Hepatocyte (in vitro differentiated cells): Measurements from ENCODE around the gene DHCR24. TPM values are rescaled to one million over a fixed set of nuclear protein-coding genes. Genes with fewer than 3 reads are reported as not detected.

Experiments used
- DNase-seq: peaks from one replicate; pipeline ENCODE4 v3.0.0-alpha.2; 2016; ENCODE audit warnings: low spot score
- H2AFZ ChIP-seq: fragments of 200-600 bp; sonication (generic); 2 replicates; pipeline ENCODE4 v1.6.0; 2016; ENCODE audit warnings: antibody characterized with exemption, mild to moderate bottlenecking
- H3K27ac ChIP-seq: fragments of 200-600 bp; sonication (generic); 2 replicates; pipeline ENCODE4 v1.5.1; 2016; ENCODE audit warnings: mild to moderate bottlenecking
- H3K27me3 ChIP-seq: fragments of 200-600 bp; sonication (generic); 2 replicates; pipeline ENCODE4 v1.6.1; 2016
- H3K36me3 ChIP-seq: fragments of 200-600 bp; sonication (generic); replicated peaks from 2 replicates; pipeline ENCODE4 v1.5.1; 2016; ENCODE audit warnings: low read depth; ENCODE audit not compliant: insufficient read depth
- H3K4me1 ChIP-seq: fragments of 200-600 bp; sonication (generic); 2 replicates; pipeline ENCODE4 v1.5.1; 2016; ENCODE audit warnings: mild to moderate bottlenecking, moderate library complexity; ENCODE audit not compliant: insufficient read depth
- H3K4me2 ChIP-seq: fragments of 200-600 bp; sonication (generic); 2 replicates; pipeline ENCODE4 v1.6.0; 2016
- H3K4me3 ChIP-seq: fragments of 200-600 bp; sonication (generic); 2 replicates; pipeline ENCODE4 v1.5.1; 2016; ENCODE audit warnings: mild to moderate bottlenecking
- H3K79me2 ChIP-seq: fragments of 200-600 bp; sonication (generic); 2 replicates; pipeline ENCODE4 v1.6.0; 2017; ENCODE audit warnings: mild to moderate bottlenecking
- H3K9me2 ChIP-seq: fragments of 200-600 bp; sonication (generic); replicated peaks from 2 replicates; pipeline ENCODE4 v1.6.0; 2017; ENCODE audit warnings: mild to moderate bottlenecking; ENCODE audit not compliant: insufficient read depth
- H3K9me3 ChIP-seq: fragments of 200-600 bp; sonication (generic); 2 replicates; pipeline ENCODE4 v1.5.1; 2016; ENCODE audit warnings: low read depth, mild to moderate bottlenecking
- H4K20me1 ChIP-seq: fragments of 200-600 bp; sonication (generic); 2 replicates; pipeline ENCODE4 v1.6.0; 2016; ENCODE audit warnings: mild to moderate bottlenecking; ENCODE audit not compliant: insufficient read depth, poor library complexity, severe bottlenecking
- CTCF ChIP-seq: fragments of 200-600 bp; sonication (generic); IDR thresholded peaks from 2 replicates; pipeline ENCODE4 v1.5.1; 2016; ENCODE audit warnings: antibody characterized with exemption, mild to moderate bottlenecking; ENCODE audit not compliant: poor library complexity
- EZH2 ChIP-seq: fragments of 200-600 bp; sonication (generic); IDR thresholded peaks from 2 replicates; pipeline ENCODE4 v1.6.1; 2016; ENCODE audit warnings: antibody characterized with exemption, mild to moderate bottlenecking, borderline replicate concordance
- EZH2phosphoT487 ChIP-seq: fragments of 200-600 bp; sonication (generic); IDR thresholded peaks from one replicate; pipeline ENCODE4 v1.6.1; 2018; ENCODE audit warnings: antibody characterized with exemption, mild to moderate bottlenecking, low read depth, moderate library complexity; ENCODE audit not compliant: unreplicated experiment, severe bottlenecking
- WGBS: methylation state at CpG from one replicate; pipeline ENCODE4 v1.1.6; 2016; ENCODE audit warnings: low lambda C conversion rate; ENCODE audit errors: missing lambda C conversion rate; 5-methylcytosine and 5-hydroxymethylcytosine counted together
- polyA plus RNA-seq: library from polyadenylated mRNA; unstranded; fragments of >200 nt; fragmentation: Nextera tagmentation; extraction: Ambion mirVana; gene quantifications from 2 replicates; pipeline ENCODE4 v1.2.1, GENCODE V29; 2016
- total RNA-seq: library from RNA; depleted of rRNA; stranded (reverse); fragments of >200 nt; gene quantifications from 2 replicates; pipeline ENCODE4 v1.2.3, GENCODE V29; 2014

Gene DHCR24
- total and polyA plus RNA-seq, 2 experiments from 2014 or later: 282 to 318 TPM

DNA sequence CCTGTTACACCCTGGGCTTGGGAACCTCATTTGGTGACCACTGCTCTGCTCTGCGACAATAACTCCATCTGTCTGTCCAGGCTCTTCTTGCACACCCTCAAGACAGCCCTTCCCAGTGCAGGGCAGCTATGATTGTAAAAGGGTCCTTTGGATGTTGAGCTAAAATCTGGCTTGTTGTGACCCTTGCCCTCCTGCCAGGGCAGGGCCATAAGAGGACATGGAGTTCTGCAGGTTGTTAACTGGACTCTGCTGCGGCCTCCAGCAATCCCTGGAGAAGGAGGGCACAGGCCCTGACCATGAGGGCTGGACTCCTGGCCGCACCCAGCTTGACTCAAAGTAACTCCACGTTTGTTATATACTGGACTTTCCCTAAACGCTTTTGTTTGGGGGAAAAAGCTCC is 41.2 kb downstream of the DHCR24 start:
- Histone ChIP-seq H3K27ac (no peak overlapping the region), H3K79me2 (no peaks in the 10 kb centered on the region), H3K9me3 (no peaks in the 10 kb centered on the region), H3K4me2 (no peak overlapping the region), H3K9me2 (no peaks in the 10 kb centered on the region), H3K36me3 (no peaks in the 10 kb centered on the region), H3K27me3 (no peaks in the 10 kb centered on the region), H2AFZ (no peak overlapping the region), H3K4me3 (no peak overlapping the region), H3K4me1 (no peaks in the 10 kb centered on the region), H4K20me1 (no peaks in the 10 kb centered on the region)
- WGBS: 88% methylated on average over 5 of the region's 5 CpGs
- TF ChIP-seq EZH2 (no peak), CTCF (no peak), EZH2phosphoT487 (no peak)
- no peak for DNase-seq

DNA sequence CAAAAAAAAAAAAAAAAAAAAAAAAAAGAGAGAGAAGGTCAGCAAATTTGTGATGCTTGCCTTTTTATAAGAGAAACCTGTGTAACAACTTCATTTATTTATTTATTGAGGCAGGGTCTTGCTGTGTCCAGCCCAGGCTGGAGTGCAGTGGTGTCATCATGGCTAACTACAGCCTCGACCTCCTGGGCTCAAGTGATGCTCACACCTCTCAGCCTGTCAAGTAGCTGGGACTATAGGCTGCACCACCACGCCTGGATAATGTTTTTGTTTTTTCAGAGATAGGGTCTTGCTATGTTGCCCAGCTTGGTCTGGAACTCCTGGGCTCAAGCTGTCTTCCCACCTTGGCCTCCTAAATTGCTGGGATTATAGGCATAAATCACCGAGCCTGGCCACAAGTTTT is 42.4 kb downstream of the DHCR24 start:
- Histone ChIP-seq H3K27me3 (no peaks in the 10 kb centered on the region), H3K9me3 (no peaks in the 10 kb centered on the region), H3K9me2 (no peaks in the 10 kb centered on the region), H3K79me2 (no peaks in the 10 kb centered on the region), H3K4me3 (no peak overlapping the region), H2AFZ (no peak overlapping the region), H3K4me2 (no peak overlapping the region), H3K4me1 (no peaks in the 10 kb centered on the region), H3K36me3 (no peaks in the 10 kb centered on the region), H4K20me1 (no peaks in the 10 kb centered on the region), H3K27ac (no peak overlapping the region)
- WGBS: 83% methylated on average over 3 of the region's 3 CpGs
- no peak for DNase-seq
- TF ChIP-seq CTCF (no peak), EZH2 (no peak), EZH2phosphoT487 (no peak)

DNA sequence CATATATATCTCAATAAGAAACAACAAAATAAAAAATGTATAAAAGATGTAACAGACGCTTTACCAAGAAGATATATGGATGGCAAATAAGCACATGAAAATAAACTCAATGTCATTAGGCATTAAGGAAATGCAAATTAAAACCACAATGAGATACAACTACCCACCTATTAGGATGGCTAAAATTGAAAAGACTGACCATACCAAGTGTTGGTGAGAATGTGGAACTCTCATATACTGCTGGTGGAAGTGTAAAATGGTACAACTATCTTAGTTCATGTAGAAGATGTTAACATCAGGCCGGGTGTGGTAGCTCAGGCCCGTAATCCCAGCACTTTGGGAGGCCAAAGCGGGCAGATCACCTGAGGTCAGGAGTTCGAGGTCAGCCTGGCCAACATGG is 43.5 kb downstream of the DHCR24 start:
- H3K4me1 ChIP-seq: no peaks in the 10 kb centered on the region
- 86% methylated on average over 5 of the region's 5 CpGs for WGBS
- no peaks in the 10 kb centered on the region for H4K20me1 ChIP-seq
- no peaks in the 10 kb centered on the region for H3K27me3 ChIP-seq
- H2AFZ ChIP-seq: no peak overlapping the region
- H3K9me2 ChIP-seq: no peaks in the 10 kb centered on the region
- DNase-seq: no peak
- H3K36me3 ChIP-seq: no peaks in the 10 kb centered on the region
- no peaks in the 10 kb centered on the region for H3K79me2 ChIP-seq
- no peak overlapping the region for H3K27ac ChIP-seq
- H3K9me3 ChIP-seq: no peaks in the 10 kb centered on the region
- no peak overlapping the region for H3K4me3 ChIP-seq
- TF ChIP-seq CTCF: no peak
- TF ChIP-seq EZH2phosphoT487: no peak
- TF ChIP-seq EZH2: no peak
- H3K4me2 ChIP-seq: no peak overlapping the region

DNA sequence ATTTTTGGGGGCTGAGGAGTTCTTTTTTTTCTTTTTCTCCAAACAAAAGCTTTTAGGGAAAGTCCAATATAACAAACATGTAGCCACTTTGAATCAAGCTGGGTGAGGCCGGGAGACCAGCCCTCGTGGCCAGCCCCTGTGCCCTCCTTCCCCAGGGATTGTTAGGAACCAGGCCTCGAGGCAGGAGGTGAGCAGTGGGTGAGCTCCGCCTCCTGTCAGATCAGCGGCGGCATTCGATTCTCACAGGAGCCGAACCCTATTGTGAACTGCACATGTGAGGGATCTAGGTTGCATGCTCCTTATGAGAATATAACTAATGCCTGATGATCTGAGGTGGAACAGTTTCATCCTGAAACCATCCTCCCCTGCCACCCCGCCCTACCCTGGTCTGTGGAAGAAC is 44.0 kb downstream of the DHCR24 start:
- Histone ChIP-seq H3K36me3 (no peaks in the 10 kb centered on the region), H3K4me2 (no peak overlapping the region), H4K20me1 (no peaks in the 10 kb centered on the region), H3K27me3 (no peaks in the 10 kb centered on the region), H3K27ac (no peak overlapping the region), H3K9me3 (no peaks in the 10 kb centered on the region), H3K4me3 (no peak overlapping the region), H3K4me1 (no peaks in the 10 kb centered on the region), H2AFZ (no peak overlapping the region), H3K9me2 (no peaks in the 10 kb centered on the region), H3K79me2 (no peaks in the 10 kb centered on the region)
- 83% methylated on average over 9 of the region's 9 CpGs for WGBS
- TF ChIP-seq CTCF (no peak), EZH2phosphoT487 (no peak), EZH2 (no peak)
- no peak for DNase-seq
